ENCODE results near the gene TPRKB.
A peak's percentile ranks its signal among the peaks of the same experiment; 100 is the strongest.
"Not testable (repeated sequence)": the region's sequence is repeated elsewhere in the genome, so short reads cannot be mapped to it uniquely, and the experiment has no call there.

Gene TPRKB

GRCh38 chr2:73679951-73680571, 57.1 kb downstream of the TPRKB start:
- H3K4me3 ChIP-seq (ENCODE audit: low read depth, low read length), result not testable (repeated sequence)
- DNase-seq (ENCODE audit: low read depth), result peak; percentile 7
- TF ChIP-seq CTCF (IDR thresholded peaks at IDR 0.05; ENCODE audit: low read depth, low read length, missing control alignments), result peak; percentile 61
